Endothelial cell (in vitro differentiated cells): ENCODE data around the gene POLN. TPM values are rescaled to one million over a fixed set of nuclear protein-coding genes. Genes with fewer than 3 reads are reported as not detected.
A peak's percentile ranks its signal among the peaks of the same experiment; 100 is the strongest.

ENCODE experiments used
- DNase-seq: peaks from one replicate; pipeline ENCODE4 v3.0.0; 2021; ENCODE audit warnings: low spot score
- H3K27ac Mint-ChIP-seq: one replicate; pipeline ENCODE4 v1.8.0; 2021; ENCODE audit warnings: mixed read lengths, inconsistent platforms; ENCODE audit not compliant: unreplicated experiment
- H3K27me3 Mint-ChIP-seq: one replicate; pipeline ENCODE4 v1.8.0; 2021; ENCODE audit warnings: mild to moderate bottlenecking, moderate library complexity, mixed read lengths, inconsistent platforms; ENCODE audit not compliant: unreplicated experiment
- H3K36me3 Mint-ChIP-seq: one replicate; pipeline ENCODE4 v1.8.0; 2021; ENCODE audit warnings: mild to moderate bottlenecking, low read depth, mixed read lengths, inconsistent platforms; ENCODE audit not compliant: unreplicated experiment
- H3K4me1 Mint-ChIP-seq: one replicate; pipeline ENCODE4 v1.8.0; 2021; ENCODE audit warnings: mild to moderate bottlenecking, mixed read lengths, inconsistent platforms; ENCODE audit not compliant: unreplicated experiment
- H3K4me3 Mint-ChIP-seq: one replicate; pipeline ENCODE4 v1.8.0; 2021; ENCODE audit warnings: mild to moderate bottlenecking, mixed read lengths, inconsistent platforms; ENCODE audit not compliant: unreplicated experiment
- H3K9me3 Mint-ChIP-seq: one replicate; pipeline ENCODE4 v1.8.0; 2021; ENCODE audit warnings: mixed read lengths, inconsistent platforms; ENCODE audit not compliant: unreplicated experiment
- total RNA-seq: library from RNA; stranded (reverse); fragmentation: NEBNext Ultra II Directional; extraction: Animal tissue kit (Norgen Biotek cat#: 25700); gene quantifications from one replicate; pipeline ENCODE4 v1.2.1, GENCODE V29; 2021; ENCODE audit not compliant: unreplicated experiment
- TF ChIP-seq, protein P1 (sequence below): fragments of 200-600 bp; sonication (generic); IDR thresholded peaks from one replicate; pipeline ENCODE4 v1.5.0; 2021; ENCODE audit warnings: antibody characterized with exemption; ENCODE audit not compliant: unreplicated experiment

POLN gene
- total RNA-seq, 1 donor from 2014 or later: 2.5 TPM

DNA sequence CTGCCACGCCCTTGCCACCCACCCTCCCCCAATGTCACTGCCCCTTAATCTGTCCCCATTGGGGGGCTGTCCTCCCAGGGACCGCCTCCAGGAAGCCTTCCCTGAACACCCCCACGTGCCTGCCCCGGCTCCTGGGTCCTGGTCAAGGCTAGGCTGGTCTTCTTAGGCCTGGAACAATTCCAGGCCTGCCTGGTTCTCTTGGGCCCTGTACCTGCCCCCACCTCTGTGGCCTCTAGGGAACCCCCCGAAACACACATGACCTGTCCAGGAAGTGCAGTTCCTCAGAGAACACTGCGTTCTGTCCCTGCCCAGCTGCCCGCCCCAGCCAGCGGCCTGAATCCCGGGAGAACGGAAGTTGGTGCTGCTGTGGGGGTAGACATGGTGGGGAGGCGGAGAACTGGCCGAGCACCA is 14.9 kb upstream of the POLN start:
- TF ChIP-seq, protein P1, sequence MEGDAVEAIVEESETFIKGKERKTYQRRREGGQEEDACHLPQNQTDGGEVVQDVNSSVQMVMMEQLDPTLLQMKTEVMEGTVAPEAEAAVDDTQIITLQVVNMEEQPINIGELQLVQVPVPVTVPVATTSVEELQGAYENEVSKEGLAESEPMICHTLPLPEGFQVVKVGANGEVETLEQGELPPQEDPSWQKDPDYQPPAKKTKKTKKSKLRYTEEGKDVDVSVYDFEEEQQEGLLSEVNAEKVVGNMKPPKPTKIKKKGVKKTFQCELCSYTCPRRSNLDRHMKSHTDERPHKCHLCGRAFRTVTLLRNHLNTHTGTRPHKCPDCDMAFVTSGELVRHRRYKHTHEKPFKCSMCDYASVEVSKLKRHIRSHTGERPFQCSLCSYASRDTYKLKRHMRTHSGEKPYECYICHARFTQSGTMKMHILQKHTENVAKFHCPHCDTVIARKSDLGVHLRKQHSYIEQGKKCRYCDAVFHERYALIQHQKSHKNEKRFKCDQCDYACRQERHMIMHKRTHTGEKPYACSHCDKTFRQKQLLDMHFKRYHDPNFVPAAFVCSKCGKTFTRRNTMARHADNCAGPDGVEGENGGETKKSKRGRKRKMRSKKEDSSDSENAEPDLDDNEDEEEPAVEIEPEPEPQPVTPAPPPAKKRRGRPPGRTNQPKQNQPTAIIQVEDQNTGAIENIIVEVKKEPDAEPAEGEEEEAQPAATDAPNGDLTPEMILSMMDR: no peak
- Mint-ChIP-seq H3K27ac (no peak overlapping the region), H3K4me3 (no peak overlapping the region), H3K9me3 (no peaks in the 10 kb centered on the region), H3K36me3 (peaks cover 23% of the 10 kb centered on the region), H3K4me1 (peaks cover 12% of the 10 kb centered on the region), H3K27me3 (peaks cover 16% of the 10 kb centered on the region)
- DNase-seq: peak; percentile 2

DNA sequence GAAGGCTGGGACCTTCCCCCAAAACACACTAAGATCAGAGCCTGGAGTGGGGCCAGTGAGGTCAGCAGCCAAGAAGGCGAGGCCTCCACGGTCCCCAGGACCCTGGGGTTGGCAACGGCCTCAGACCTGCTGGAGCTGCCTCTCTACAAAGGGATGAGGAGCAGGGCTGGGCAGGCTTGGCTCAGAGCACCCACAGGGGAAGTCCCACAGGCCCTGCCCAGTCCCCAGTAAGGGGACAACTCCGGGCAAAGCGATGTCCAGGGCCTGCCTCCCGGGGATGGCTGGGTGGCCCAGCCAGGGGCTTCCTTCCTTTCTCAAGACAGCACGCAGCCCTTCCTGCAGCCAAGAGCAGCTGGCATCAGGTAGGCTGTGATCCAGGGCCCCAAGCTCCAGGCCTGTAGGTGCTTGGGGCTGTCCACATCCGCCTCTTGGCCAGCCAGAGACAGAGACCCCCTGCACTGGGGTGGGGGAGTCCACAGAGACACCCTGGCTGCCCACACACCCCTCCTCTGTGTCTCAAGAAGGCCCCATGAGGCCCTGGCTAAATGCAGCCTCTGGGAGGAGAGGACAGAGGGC is 14.3 kb upstream of the POLN start:
- TF ChIP-seq, protein P1: no peak
- Mint-ChIP-seq H3K4me1 (peaks cover 12% of the 10 kb centered on the region), H3K27me3 (peaks cover 17% of the 10 kb centered on the region), H3K36me3 (peaks cover 23% of the 10 kb centered on the region), H3K27ac (no peak overlapping the region), H3K4me3 (no peak overlapping the region), H3K9me3 (no peaks in the 10 kb centered on the region)
- DNase-seq: peak; percentile 2

GRCh38 chr4:2255501-2256155 is 13.7 kb upstream of the POLN start:
- Mint-ChIP-seq H3K4me1 (peaks cover 12% of the 10 kb centered on the region), H3K27ac (no peak overlapping the region), H3K36me3 (peaks cover 23% of the 10 kb centered on the region), H3K27me3 (peaks cover 17% of the 10 kb centered on the region), H3K4me3 (no peak overlapping the region), H3K9me3 (no peaks in the 10 kb centered on the region)
- TF ChIP-seq, protein P1: no peak
- DNase-seq: no peak

GRCh38 chr4:2254665-2255500 is 13.0 kb upstream of the POLN start:
- Mint-ChIP-seq H3K27me3 (peaks cover 18% of the 10 kb centered on the region), H3K4me1 (peaks cover 12% of the 10 kb centered on the region)
- no peak for DNase-seq

More at GRCh38 chr4:2254665-2255500, 13.0 kb upstream of the POLN start:
- Mint-ChIP-seq H3K9me3 (no peaks in the 10 kb centered on the region), H3K4me3 (no peak overlapping the region), H3K27ac (no peak overlapping the region), H3K36me3 (peaks cover 23% of the 10 kb centered on the region)
- TF ChIP-seq, protein P1: no peak
